Activated T-helper 1 cell treated with anti-CD3 and anti-CD28 coated beads, Interleukin-2, amount 50 U/mL, for 16 hours (primary cell): Measurements from ENCODE around the gene CDK13.
"Not testable (repeated sequence)": the region's sequence is repeated elsewhere in the genome, so short reads cannot be mapped to it uniquely, and the experiment has no call there.

Experiments used
- DNase-seq, 2 donors: peaks; one replicate each; pipeline ENCODE4 v3.0.0-alpha.2; 2020; ENCODE audit warnings: low read depth in 1 of 2, low spot score in 1 of 2

The CDK13 gene

GRCh38 chr7:39949971-39950472 is at the start of gene CDK13:
Gene CDK13 (plus strand): TSS chr7:39950256. CDS start chr7:39950642, 386 bp downstream.
- peak; percentile 78 to 81 for DNase-seq

- no peak for DNase-seq
Observed at GRCh38 chr7:39904077-39904486, 46.0 kb upstream of the CDK13 start.

- DNase-seq: no peak
Observed at GRCh38 chr7:39908141-39908540, 41.9 kb upstream of the CDK13 start.

GRCh38 chr7:39908973-39909372 is 41.1 kb upstream of the CDK13 start:
- no peak for DNase-seq

GRCh38 chr7:39909526-39909925 is 40.5 kb upstream of the CDK13 start:
- DNase-seq: no peak

- no peak for DNase-seq
Observed at GRCh38 chr7:39910108-39910869, 39.8 kb upstream of the CDK13 start.

- no peak for DNase-seq
Observed at GRCh38 chr7:39911167-39911566, 38.9 kb upstream of the CDK13 start.

- DNase-seq: not testable (repeated sequence)
Observed at GRCh38 chr7:39915847-39916246, 34.2 kb upstream of the CDK13 start.

- DNase-seq: no peak
Observed at GRCh38 chr7:39919646-39920045, 30.4 kb upstream of the CDK13 start.

GRCh38 chr7:39921506-39922175 is 28.4 kb upstream of the CDK13 start:
- DNase-seq: no peak

- DNase-seq: no peak
Observed at GRCh38 chr7:39922580-39922979, 27.5 kb upstream of the CDK13 start.

GRCh38 chr7:39923091-39923490 is 27.0 kb upstream of the CDK13 start:
- no peak for DNase-seq

GRCh38 chr7:39924122-39924521 is 25.9 kb upstream of the CDK13 start:
- DNase-seq: no peak

- no peak for DNase-seq
Observed at GRCh38 chr7:39926111-39926510, 23.9 kb upstream of the CDK13 start.

GRCh38 chr7:39927018-39927417 is 23.0 kb upstream of the CDK13 start:
- DNase-seq: no peak

GRCh38 chr7:39934132-39934531 is 15.9 kb upstream of the CDK13 start:
- DNase-seq: no peak

- DNase-seq: no peak
Observed at GRCh38 chr7:39936761-39937160, 13.3 kb upstream of the CDK13 start.

GRCh38 chr7:39937366-39938153 is 12.5 kb upstream of the CDK13 start:
- DNase-seq: no peak

- DNase-seq: no peak
Observed at GRCh38 chr7:39942883-39943282, 7.2 kb upstream of the CDK13 start.

GRCh38 chr7:39946693-39947092 is 3.4 kb upstream of the CDK13 start:
- DNase-seq: no peak

GRCh38 chr7:39948375-39948955 is 1.6 kb upstream of the CDK13 start:
- no peak for DNase-seq
